H9 (cell line): ENCODE measurements around the gene SNX2. TPM values are rescaled to one million over a fixed set of nuclear protein-coding genes. Genes with fewer than 3 reads are reported as not detected.

ENCODE experiments used
- DNase-seq: peaks from one replicate; pipeline ENCODE4 v3.0.0-alpha.2; 2017
- H2AFZ ChIP-seq: one replicate; pipeline ENCODE4 v1.6.1; 2013; ENCODE audit warnings: mild to moderate bottlenecking, low read length, control low read depth, moderate library complexity
- H2AK5ac ChIP-seq: 2 replicates; pipeline ENCODE4 v1.6.1; 2013; ENCODE audit warnings: low read length, control low read depth, mixed read lengths; ENCODE audit not compliant: insufficient read length
- H2BK120ac ChIP-seq: one replicate; pipeline ENCODE4 v1.6.1; 2013; ENCODE audit warnings: low read depth, mild to moderate bottlenecking, low read length, control low read depth, inconsistent platforms; ENCODE audit not compliant: poor library complexity, severe bottlenecking
- H2BK12ac ChIP-seq: 2 replicates; pipeline ENCODE4 v1.6.1; 2013; ENCODE audit warnings: low read length, control low read depth, mixed read lengths, low read depth; ENCODE audit not compliant: insufficient read length
- H2BK15ac ChIP-seq: 2 replicates; pipeline ENCODE4 v1.6.1; 2013; ENCODE audit warnings: low read depth, low read length, control low read depth
- H2BK20ac ChIP-seq: one replicate; pipeline ENCODE4 v1.6.1; 2013; ENCODE audit warnings: low read depth, mild to moderate bottlenecking, low read length, control low read depth, inconsistent platforms; ENCODE audit not compliant: poor library complexity, severe bottlenecking
- H2BK5ac ChIP-seq: 2 replicates; pipeline ENCODE4 v1.6.1; 2013; ENCODE audit warnings: low read length, control low read depth, mixed read lengths; ENCODE audit not compliant: insufficient read length
- H3K14ac ChIP-seq: 2 replicates; pipeline ENCODE4 v1.6.1; 2013; ENCODE audit warnings: low read length, control low read depth; ENCODE audit not compliant: insufficient read depth
- H3K18ac ChIP-seq: 2 replicates; pipeline ENCODE4 v1.6.1; 2013; ENCODE audit warnings: low read depth, mild to moderate bottlenecking, mixed read lengths, low read length, control low read depth; ENCODE audit not compliant: insufficient read length
- H3K23ac ChIP-seq: 2 replicates; pipeline ENCODE4 v1.6.1; 2013; ENCODE audit warnings: low read length, control low read depth, mixed read lengths, low read depth; ENCODE audit not compliant: insufficient read length
- H3K23me2 ChIP-seq: 2 replicates; pipeline ENCODE4 v1.6.1; 2013; ENCODE audit warnings: low read depth, mild to moderate bottlenecking, mixed read lengths, low read length, control low read depth; ENCODE audit not compliant: insufficient read length, poor library complexity, severe bottlenecking
- H3K27ac ChIP-seq: 2 replicates; pipeline ENCODE4 v1.5.1; 2013; ENCODE audit warnings: low read length, control low read depth, mixed read lengths, low read depth; ENCODE audit not compliant: insufficient read length
- H3K27me3 ChIP-seq: 2 replicates; pipeline ENCODE4 v1.6.1; 2013; ENCODE audit warnings: low read length, control low read depth, inconsistent platforms; ENCODE audit not compliant: insufficient read depth
- H3K4ac ChIP-seq: 2 replicates; pipeline ENCODE4 v1.6.1; 2013; ENCODE audit warnings: low read depth, mild to moderate bottlenecking, control low read depth, inconsistent platforms, low read length, moderate library complexity
- H3K4me1 ChIP-seq: 2 replicates; pipeline ENCODE4 v1.6.1; 2013; ENCODE audit warnings: low read length, control low read depth, inconsistent platforms; ENCODE audit not compliant: insufficient read depth
- H3K4me2 ChIP-seq: 2 replicates; pipeline ENCODE4 v1.6.1; 2013; ENCODE audit warnings: low read length, control low read depth, mixed read lengths; ENCODE audit not compliant: insufficient read length, insufficient read depth
- H3K56ac ChIP-seq: 2 replicates; pipeline ENCODE4 v1.6.1; 2013; ENCODE audit warnings: low read depth, mild to moderate bottlenecking, mixed read lengths, low read length, control low read depth; ENCODE audit not compliant: insufficient read length
- H3K79me1 ChIP-seq: 2 replicates; pipeline ENCODE4 v1.6.1; 2013; ENCODE audit warnings: low read depth, mild to moderate bottlenecking, moderate library complexity, low read length, control low read depth, inconsistent platforms; ENCODE audit not compliant: insufficient read depth, poor library complexity, severe bottlenecking
- H3K79me2 ChIP-seq: 2 replicates; pipeline ENCODE4 v1.6.1; 2013; ENCODE audit warnings: low read length, control low read depth, inconsistent platforms; ENCODE audit not compliant: insufficient read depth
- H3K9ac ChIP-seq: 2 replicates; pipeline ENCODE4 v1.6.1; 2013; ENCODE audit warnings: low read length, control low read depth, mixed read lengths; ENCODE audit not compliant: insufficient read length; ENCODE audit errors: extremely low read depth
- H3K9me3 ChIP-seq: one replicate; pipeline ENCODE4 v1.6.1; 2013; ENCODE audit warnings: low read depth, low read length, inconsistent platforms; ENCODE audit not compliant: control insufficient read depth
- H3T11ph ChIP-seq: one replicate; pipeline ENCODE4 v1.6.1; 2013; ENCODE audit warnings: mild to moderate bottlenecking, low read length, control low read depth, inconsistent platforms
- H4K20me1 ChIP-seq: one replicate; pipeline ENCODE4 v1.6.1; 2013; ENCODE audit not compliant: control insufficient read depth, insufficient read length, insufficient read depth
- H4K5ac ChIP-seq: 2 replicates; pipeline ENCODE4 v1.6.1; 2013; ENCODE audit warnings: low read depth, mild to moderate bottlenecking, mixed read lengths, low read length, control low read depth; ENCODE audit not compliant: insufficient read length
- H4K8ac ChIP-seq: replicated peaks from 2 replicates; pipeline ENCODE4 v1.6.1; 2013; ENCODE audit warnings: low read length, control low read depth, mixed read lengths, low read depth; ENCODE audit not compliant: insufficient read length
- H4K91ac ChIP-seq: 2 replicates; pipeline ENCODE4 v1.6.1; 2013; ENCODE audit warnings: low read depth, mild to moderate bottlenecking, moderate library complexity, mixed read lengths, low read length, control low read depth; ENCODE audit not compliant: insufficient read length
- H3K27ac Mint-ChIP-seq, 3 experiments: 2 replicates in 2 of 3; 3 replicates in 1 of 3; pipeline ENCODE4 v1.8.0; 2020 to 2021; ENCODE audit warnings: mixed read lengths in 3 of 3, mild to moderate bottlenecking in 1 of 3, moderate library complexity in 1 of 3
- H3K27me3 Mint-ChIP-seq: 2 replicates; pipeline ENCODE4 v1.8.0; 2021; ENCODE audit warnings: low read depth, mild to moderate bottlenecking, moderate library complexity, mixed read lengths
- H3K36me3 Mint-ChIP-seq, 3 experiments: 2 replicates in 2 of 3; 3 replicates in 1 of 3; pipeline ENCODE4 v1.8.0; 2020 to 2021; ENCODE audit warnings: low read depth in 3 of 3, mixed read lengths in 3 of 3; ENCODE audit not compliant: insufficient read depth in 1 of 3
- H3K4me1 Mint-ChIP-seq, 2 experiments: 2 replicates each; pipeline ENCODE4 v1.8.0; 2020; ENCODE audit warnings: mixed read lengths in 2 of 2
- H3K4me3 Mint-ChIP-seq, 2 experiments: 2 replicates in 1 of 2; 3 replicates in 1 of 2; pipeline ENCODE4 v1.8.0; 2020 to 2021; ENCODE audit warnings: mild to moderate bottlenecking in 2 of 2, mixed read lengths in 2 of 2, moderate library complexity in 1 of 2
- H3K9me3 Mint-ChIP-seq, 2 experiments: 2 replicates in 1 of 2; 3 replicates in 1 of 2; pipeline ENCODE4 v1.8.0; 2020; ENCODE audit warnings: mild to moderate bottlenecking in 2 of 2, mixed read lengths in 2 of 2, moderate library complexity in 1 of 2
- WGBS: extraction: QIAGEN DNeasy Blood & Tissue Kit; methylation state at CpG from one replicate; pipeline ENCODE4 v1.1.7; 2013; ENCODE audit warnings: missing lambda C conversion rate, low lambda C conversion rate, mixed read lengths; ENCODE audit not compliant: insufficient read length; ENCODE audit errors: extremely low coverage; 5-methylcytosine and 5-hydroxymethylcytosine counted together
- total RNA-seq: library from RNA; stranded (reverse); gene quantifications from 2 replicates; pipeline ENCODE4 v1.2.1, GENCODE V29; 2021
- TF ChIP-seq, protein P1 (sequence below): fragments of 200-600 bp; sonication (generic); conservative IDR thresholded peaks from 3 replicates; pipeline ENCODE4 v1.8.0; 2021; ENCODE audit warnings: antibody characterized with exemption, mild to moderate bottlenecking

Gene SNX2
- total RNA-seq, 1 experiment from 2014 or later: 62.6 TPM

DNA sequence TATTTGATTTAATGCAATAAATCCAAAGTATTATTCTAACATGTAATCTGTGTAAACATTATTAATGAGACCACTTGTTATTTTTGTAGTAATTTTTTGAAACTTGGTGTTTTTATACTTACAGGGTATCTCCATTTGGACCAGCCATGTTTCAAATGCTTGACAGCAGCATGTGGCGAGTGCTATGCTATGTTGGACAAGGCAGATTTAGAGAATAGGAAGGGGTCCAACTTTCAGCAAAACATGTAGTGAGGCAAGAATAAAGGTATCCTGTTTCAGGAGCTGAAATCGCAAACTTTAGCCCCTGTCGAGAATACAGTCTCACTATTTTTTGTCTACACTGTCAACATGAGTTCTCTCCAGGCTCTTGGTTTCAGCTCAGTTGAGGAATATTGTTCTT lies 104.2 kb downstream of the SNX2 start:
- Mint-ChIP-seq H3K27me3 (no peaks in the 10 kb centered on the region), H3K9me3 (no peaks in the 10 kb centered on the region), H3K27ac (no peak overlapping the region), H3K36me3 (no peaks in the 10 kb centered on the region), H3K4me3 (no peak overlapping the region), H3K4me1 (peaks cover 6% of the 10 kb centered on the region in 2 experiments)
- no peak for DNase-seq
- H3K56ac ChIP-seq: no peak overlapping the region
- TF ChIP-seq, protein P1, sequence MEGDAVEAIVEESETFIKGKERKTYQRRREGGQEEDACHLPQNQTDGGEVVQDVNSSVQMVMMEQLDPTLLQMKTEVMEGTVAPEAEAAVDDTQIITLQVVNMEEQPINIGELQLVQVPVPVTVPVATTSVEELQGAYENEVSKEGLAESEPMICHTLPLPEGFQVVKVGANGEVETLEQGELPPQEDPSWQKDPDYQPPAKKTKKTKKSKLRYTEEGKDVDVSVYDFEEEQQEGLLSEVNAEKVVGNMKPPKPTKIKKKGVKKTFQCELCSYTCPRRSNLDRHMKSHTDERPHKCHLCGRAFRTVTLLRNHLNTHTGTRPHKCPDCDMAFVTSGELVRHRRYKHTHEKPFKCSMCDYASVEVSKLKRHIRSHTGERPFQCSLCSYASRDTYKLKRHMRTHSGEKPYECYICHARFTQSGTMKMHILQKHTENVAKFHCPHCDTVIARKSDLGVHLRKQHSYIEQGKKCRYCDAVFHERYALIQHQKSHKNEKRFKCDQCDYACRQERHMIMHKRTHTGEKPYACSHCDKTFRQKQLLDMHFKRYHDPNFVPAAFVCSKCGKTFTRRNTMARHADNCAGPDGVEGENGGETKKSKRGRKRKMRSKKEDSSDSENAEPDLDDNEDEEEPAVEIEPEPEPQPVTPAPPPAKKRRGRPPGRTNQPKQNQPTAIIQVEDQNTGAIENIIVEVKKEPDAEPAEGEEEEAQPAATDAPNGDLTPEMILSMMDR: no peak
- H2BK15ac ChIP-seq: no peak overlapping the region
- H3K27ac ChIP-seq: no peak overlapping the region
- no peaks in the 10 kb centered on the region for H3K23me2 ChIP-seq
- no peaks in the 10 kb centered on the region for H3K79me2 ChIP-seq
- no peak overlapping the region for H4K8ac ChIP-seq
- no peak overlapping the region for H2AK5ac ChIP-seq
- H3K9ac ChIP-seq: no peak overlapping the region
- H3K14ac ChIP-seq: no peak overlapping the region
- no peak overlapping the region for H3T11ph ChIP-seq
- H3K23ac ChIP-seq: no peak overlapping the region
- H3K27me3 ChIP-seq: no peaks in the 10 kb centered on the region
- no peak overlapping the region for H4K5ac ChIP-seq
- H4K91ac ChIP-seq: no peak overlapping the region
- H3K79me1 ChIP-seq: no peaks in the 10 kb centered on the region
- no peaks in the 10 kb centered on the region for H4K20me1 ChIP-seq
- WGBS: no CpG with 5 or more reads among the region's 3 CpGs
- no peak overlapping the region for H2BK20ac ChIP-seq
- no peak overlapping the region for H3K4me2 ChIP-seq
- no peak overlapping the region for H2BK120ac ChIP-seq
- no peak overlapping the region for H3K18ac ChIP-seq
- H3K4me1 ChIP-seq: no peaks in the 10 kb centered on the region
- H2BK5ac ChIP-seq: no peak overlapping the region
- H3K4ac ChIP-seq: no peak overlapping the region
- no peak overlapping the region for H2BK12ac ChIP-seq
- no peak overlapping the region for H2AFZ ChIP-seq
- H3K9me3 ChIP-seq: no peaks in the 10 kb centered on the region

Other genes starting within 250 kb of the SNX2 start
- 13.0 and 13.9 TPM in 2 replicates for gene SNX24, start 70.5 kb downstream of the SNX2 start, total RNA-seq